Peyer's patch (tissue), 4 donors: ENCODE data around the gene CLDN10. TPM values are rescaled to one million over a fixed set of nuclear protein-coding genes. Genes with fewer than 3 reads are reported as not detected.
"Not testable (repeated sequence)": the region's sequence is repeated elsewhere in the genome, so short reads cannot be mapped to it uniquely, and the experiment has no call there.

Source experiments
- DNase-seq, 3 donors: peaks; one replicate each; pipeline ENCODE4 v3.0.0-alpha.2; 2017 to 2019
- H3K27ac ChIP-seq, 4 donors: fragments of 200-600 bp; sonication (generic); one replicate each; pipeline ENCODE4 v1.5.1; 2016 to 2019
- H3K27me3 ChIP-seq, 2 donors: fragments of 200-600 bp; sonication (generic); one replicate each; pipeline ENCODE4 v1.5.1; 2019
- H3K36me3 ChIP-seq, 3 donors: fragments of 200-600 bp; sonication (generic); one replicate each; pipeline ENCODE4 v1.5.1; 2016 to 2019
- H3K4me1 ChIP-seq, 4 donors: fragments of 200-600 bp; sonication (generic); one replicate each; pipeline ENCODE4 v1.5.1; 2016 to 2019
- H3K4me3 ChIP-seq, 4 donors: fragments of 200-600 bp; sonication (generic); 1 replicate in 3 of 4; 2 replicates in 1 of 4; pipeline ENCODE4 v1.5.1; 2016 to 2019; ENCODE audit warnings: mild to moderate bottlenecking in 1 of 4
- H3K9me3 ChIP-seq, 4 donors: fragments of 200-600 bp; sonication (generic); one replicate each; pipeline ENCODE4 v1.5.1; 2016 to 2019; ENCODE audit warnings: mild to moderate bottlenecking in 1 of 4
- CTCF ChIP-seq, 6 experiments: fragments of 450-650 bp in 4 of 6; fragments of 200-600 bp in 2 of 6; sonication (generic) in 1 of 6; IDR thresholded peaks; one replicate each; pipeline ENCODE4 v1.5.1; 2017 to 2019; ENCODE audit warnings: antibody characterized with exemption in 6 of 6, mild to moderate bottlenecking in 3 of 6, moderate library complexity in 1 of 6
- POLR2A ChIP-seq, 2 donors: fragments of 450-650 bp; IDR thresholded peaks; one replicate each; pipeline ENCODE4 v1.5.1; 2017; ENCODE audit warnings: antibody characterized with exemption in 2 of 2, mild to moderate bottlenecking in 2 of 2, moderate library complexity in 2 of 2
- total RNA-seq, 4 donors: library from RNA; depleted of rRNA; stranded (reverse); fragments of >200 nt; gene quantifications; one replicate each; pipeline ENCODE4 v1.1.0, GENCODE V29; 2016

Gene CLDN10
- total RNA-seq, 4 donors from 2014 or later = 0.57 TPM; not detected in 3

GRCh38 chr13:95508996-95509395, 43.5 kb upstream of the CLDN10 start:
- TF ChIP-seq POLR2A (IDR thresholded peaks at IDR 0.05) = no peak
- TF ChIP-seq CTCF (IDR thresholded peaks at IDR 0.05) = no peak
- no peak for DNase-seq
- H3K27ac ChIP-seq = no peak overlapping the region
- H3K4me1 ChIP-seq = no peaks in the 10 kb centered on the region
- no peaks in the 10 kb centered on the region for H3K36me3 ChIP-seq
- no peaks in the 10 kb centered on the region for H3K9me3 ChIP-seq
- no peaks in the 10 kb centered on the region for H3K27me3 ChIP-seq
- H3K4me3 ChIP-seq = no peak overlapping the region

GRCh38 chr13:95509521-95510310, 42.8 kb upstream of the CLDN10 start:
- no peaks in the 10 kb centered on the region for H3K27me3 ChIP-seq
- TF ChIP-seq POLR2A (IDR thresholded peaks at IDR 0.05) = no peak
- TF ChIP-seq CTCF (IDR thresholded peaks at IDR 0.05) = no peak
- H3K36me3 ChIP-seq = no peaks in the 10 kb centered on the region
- no peak overlapping the region for H3K27ac ChIP-seq
- H3K4me3 ChIP-seq = no peak overlapping the region
- no peaks in the 10 kb centered on the region for H3K9me3 ChIP-seq
- DNase-seq = no peak
- H3K4me1 ChIP-seq = no peaks in the 10 kb centered on the region

DNA sequence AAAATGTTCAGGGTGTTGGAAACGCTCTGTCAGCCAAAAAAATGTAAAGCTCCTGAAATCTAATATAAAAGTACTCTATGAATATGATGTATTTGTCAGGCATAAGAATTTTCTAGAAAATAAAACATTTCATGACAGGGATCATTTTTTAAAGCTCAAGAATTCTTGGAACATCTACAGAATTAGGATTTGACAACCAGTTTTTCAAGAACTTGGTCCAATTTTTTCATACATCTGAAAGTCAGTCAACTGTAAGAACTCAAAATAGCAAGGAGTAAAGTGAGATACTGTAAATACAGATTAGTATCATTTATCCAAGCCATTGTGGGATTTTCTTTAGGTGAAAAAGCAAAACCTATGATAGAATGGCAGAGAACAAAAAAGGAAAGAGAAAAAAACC, 41.6 kb upstream of the CLDN10 start:
- DNase-seq = no peak
- no peaks in the 10 kb centered on the region for H3K4me1 ChIP-seq
- H3K36me3 ChIP-seq = no peaks in the 10 kb centered on the region
- H3K9me3 ChIP-seq = no peaks in the 10 kb centered on the region
- no peak overlapping the region for H3K27ac ChIP-seq
- TF ChIP-seq POLR2A (IDR thresholded peaks at IDR 0.05) = no peak
- H3K27me3 ChIP-seq = no peaks in the 10 kb centered on the region
- H3K4me3 ChIP-seq = no peak overlapping the region

DNA sequence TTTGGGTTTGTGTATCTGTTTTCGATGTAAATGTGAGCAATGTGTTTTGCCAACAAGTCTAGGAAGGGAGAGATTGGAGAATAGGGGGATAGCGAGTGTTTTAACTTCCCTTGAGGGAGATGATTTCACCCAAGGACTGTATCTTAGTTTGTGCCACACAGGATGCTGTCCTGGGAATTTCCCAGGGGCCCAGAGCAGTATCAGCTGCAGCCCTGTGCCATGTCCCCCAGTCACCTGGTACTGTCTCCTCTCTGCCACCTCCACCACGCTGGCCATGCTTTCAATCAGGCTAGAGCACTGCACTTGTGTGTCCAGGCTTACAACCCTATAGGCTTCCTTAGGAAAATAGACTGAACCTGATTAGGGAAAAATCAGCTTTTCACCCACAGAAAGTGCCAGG, 40.1 kb upstream of the CLDN10 start:
- Histone ChIP-seq H3K36me3 (no peaks in the 10 kb centered on the region), H3K27ac (no peak overlapping the region), H3K9me3 (no peaks in the 10 kb centered on the region), H3K4me3 (no peak overlapping the region), H3K4me1 (no peaks in the 10 kb centered on the region), H3K27me3 (no peaks in the 10 kb centered on the region)
- no peak for TF ChIP-seq POLR2A (IDR thresholded peaks at IDR 0.05)
- no peak for TF ChIP-seq CTCF (IDR thresholded peaks at IDR 0.05)
- no peak for DNase-seq

DNA sequence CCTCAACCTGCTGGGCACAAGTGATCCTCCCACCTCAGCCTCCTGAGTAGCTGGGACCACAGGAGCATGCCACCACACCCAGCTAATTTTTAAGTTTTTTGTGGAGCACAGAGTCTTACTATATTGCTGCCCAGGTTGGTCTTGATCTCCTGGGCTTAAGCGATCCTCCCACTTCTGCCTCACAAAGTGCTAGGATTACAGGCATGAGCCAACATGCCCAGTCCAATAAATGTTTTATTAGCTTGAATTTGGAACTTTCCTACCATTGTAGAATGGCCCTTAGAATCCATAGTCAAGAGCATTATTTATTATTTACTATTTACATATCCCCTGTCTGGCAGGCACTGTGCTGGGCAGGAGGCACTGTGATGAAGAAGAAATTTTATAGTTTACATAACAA, 39.6 kb upstream of the CLDN10 start:
- H3K4me3 ChIP-seq = no peak overlapping the region
- no peaks in the 10 kb centered on the region for H3K27me3 ChIP-seq
- no peaks in the 10 kb centered on the region for H3K36me3 ChIP-seq
- TF ChIP-seq POLR2A (IDR thresholded peaks at IDR 0.05) (no peak), CTCF (IDR thresholded peaks at IDR 0.05) (no peak)
- H3K9me3 ChIP-seq = no peaks in the 10 kb centered on the region
- DNase-seq = no peak
- H3K4me1 ChIP-seq = no peaks in the 10 kb centered on the region
- no peak overlapping the region for H3K27ac ChIP-seq

GRCh38 chr13:95515606-95516005, 36.9 kb upstream of the CLDN10 start:
- not testable (repeated sequence) for H3K4me1 ChIP-seq, H3K9me3 ChIP-seq, H3K4me3 ChIP-seq, H3K27ac ChIP-seq, H3K27me3 ChIP-seq, H3K36me3 ChIP-seq, DNase-seq

DNA sequence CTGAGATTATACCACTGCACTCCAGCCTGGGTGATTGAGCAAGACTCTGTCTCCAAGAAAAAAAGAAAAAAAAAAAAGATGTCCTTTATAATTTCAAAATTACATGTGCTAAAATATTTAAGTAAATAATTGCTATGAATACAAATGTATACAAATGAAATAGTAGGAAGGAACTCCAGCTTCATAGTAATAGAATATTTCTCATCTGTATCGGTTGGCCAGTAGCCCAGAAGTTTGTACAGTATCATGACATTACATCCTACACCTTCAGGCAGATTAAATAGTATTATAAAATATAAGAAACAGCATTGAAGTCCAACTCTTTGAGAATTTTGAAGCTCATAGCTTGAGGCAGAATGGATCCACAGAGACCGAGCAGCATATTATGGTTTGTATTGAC, 36.5 kb upstream of the CLDN10 start:
- no peak for TF ChIP-seq CTCF (IDR thresholded peaks at IDR 0.05)
- TF ChIP-seq POLR2A (IDR thresholded peaks at IDR 0.05) = no peak

More for the DNA sequence above, 36.5 kb upstream of the CLDN10 start:
- H3K27ac ChIP-seq = no peak overlapping the region
- H3K4me3 ChIP-seq = no peak overlapping the region
- no peak for DNase-seq
- no peaks in the 10 kb centered on the region for H3K9me3 ChIP-seq
- H3K4me1 ChIP-seq = no peaks in the 10 kb centered on the region
- no peaks in the 10 kb centered on the region for H3K36me3 ChIP-seq
- no peaks in the 10 kb centered on the region for H3K27me3 ChIP-seq
